IMR-90 (cell line): ENCODE measurements around the gene PYGO2. TPM values are rescaled to one million over a fixed set of nuclear protein-coding genes. Genes with fewer than 3 reads are reported as not detected.

ENCODE experiments used
- ATAC-seq: fragments of 200-7000 bp; cut with Tn5 transposase; 2 replicates; pipeline ENCODE4 v1.9.1; 2020; ENCODE audit warnings: low read depth, mild to moderate bottlenecking, moderate library complexity
- BruUV-seq: library from RNA; stranded (reverse); fragments of 400-500 nt; replicated peaks from 2 replicates; lab custom pipeline; 2021; lab: Mats Ljungman, UMichigan
- CTCF ChIA-PET: fragments of 300-600 bp; formaldehyde crosslinking; extraction: SDS; loops from one replicate; lab custom pipeline; 2021; ENCODE audit warnings: antibody characterized with exemption; lab: Yijun Ruan, JAX
- POLR2A ChIA-PET: fragments of 300-600 bp; sonication (Branson Sonifier 250); formaldehyde crosslinking; loops from one replicate; lab custom pipeline; 2022; ENCODE audit warnings: antibody characterized with exemption; ENCODE audit not compliant: unreplicated experiment; lab: Charles Lee
- DNase-seq: peaks from one replicate; pipeline ENCODE4 v3.0.0; 2013
- H2AFZ ChIP-seq: replicated peaks from 2 replicates; pipeline ENCODE3; 2013; ENCODE audit warnings: low read length, mild to moderate bottlenecking; ENCODE audit not compliant: poor library complexity
- H2AK5ac ChIP-seq: 2 replicates; pipeline ENCODE4 v1.6.1; 2013; ENCODE audit warnings: low read depth, low read length, inconsistent platforms
- H2AK9ac ChIP-seq: replicated peaks from 2 replicates; pipeline ENCODE3; 2013; ENCODE audit warnings: mild to moderate bottlenecking, low read depth, low read length, moderate library complexity; ENCODE audit not compliant: poor library complexity
- H2BK120ac ChIP-seq: 2 replicates; pipeline ENCODE4 v1.6.1; 2013; ENCODE audit warnings: low read depth, low read length, inconsistent platforms
- H2BK15ac ChIP-seq: 3 replicates; pipeline ENCODE4 v1.6.1; 2013; ENCODE audit warnings: low read depth, low read length, inconsistent platforms
- H2BK20ac ChIP-seq: 2 replicates; pipeline ENCODE4 v1.6.1; 2013; ENCODE audit warnings: low read depth, mild to moderate bottlenecking, inconsistent platforms, low read length, moderate library complexity
- H2BK5ac ChIP-seq: 2 replicates; pipeline ENCODE4 v1.6.1; 2013; ENCODE audit warnings: mild to moderate bottlenecking, low read depth, low read length, inconsistent platforms; ENCODE audit not compliant: poor library complexity, severe bottlenecking
- H3K14ac ChIP-seq: replicated peaks from 2 replicates; pipeline ENCODE4 v1.6.1; 2013; ENCODE audit warnings: low read depth, low read length, inconsistent platforms
- H3K18ac ChIP-seq: 2 replicates; pipeline ENCODE4 v1.6.1; 2013; ENCODE audit warnings: low read depth, low read length, control low read depth
- H3K23ac ChIP-seq: 2 replicates; pipeline ENCODE4 v1.6.1; 2013; ENCODE audit warnings: low read depth, low read length, inconsistent platforms
- H3K27ac ChIP-seq: 2 replicates; pipeline ENCODE4 v1.5.1; 2013; ENCODE audit warnings: mild to moderate bottlenecking, control low read depth, low read length; ENCODE audit not compliant: insufficient read depth
- H3K27me3 ChIP-seq: 2 replicates; pipeline ENCODE4 v1.6.1; 2013; ENCODE audit warnings: low read length; ENCODE audit not compliant: control insufficient read depth, insufficient read depth
- H3K36me3 ChIP-seq: 2 replicates; pipeline ENCODE4 v1.6.1; 2013; ENCODE audit warnings: low read length, mixed read lengths; ENCODE audit not compliant: control insufficient read depth, insufficient read depth
- H3K4ac ChIP-seq: 2 replicates; pipeline ENCODE4 v1.6.1; 2013; ENCODE audit warnings: low read depth, low read length, inconsistent platforms
- H3K4me1 ChIP-seq: 2 replicates; pipeline ENCODE4 v1.6.1; 2013; ENCODE audit warnings: low read length, mixed read lengths; ENCODE audit not compliant: control insufficient read depth, insufficient read depth
- H3K4me2 ChIP-seq: 2 replicates; pipeline ENCODE4 v1.6.1; 2013; ENCODE audit warnings: low read depth, mild to moderate bottlenecking, control low read depth, low read length, moderate library complexity
- H3K4me3 ChIP-seq: 2 replicates; pipeline ENCODE4 v1.5.1; 2013; ENCODE audit warnings: low read depth, mild to moderate bottlenecking, control low read depth, low read length, moderate library complexity; ENCODE audit not compliant: insufficient read depth
- H3K56ac ChIP-seq: 2 replicates; pipeline ENCODE4 v1.6.1; 2013; ENCODE audit warnings: low read length, inconsistent platforms; ENCODE audit not compliant: insufficient read depth; ENCODE audit errors: extremely low read depth
- H3K79me1 ChIP-seq, 2 experiments: 2 replicates each; pipeline ENCODE4 v1.6.1; 2013; ENCODE audit warnings: low read length in 2 of 2, inconsistent platforms in 1 of 2, low read depth in 1 of 2
- H3K9ac ChIP-seq: 2 replicates; pipeline ENCODE4 v1.6.1; 2013; ENCODE audit warnings: low read depth, low read length, control low read depth
- H3K9me1 ChIP-seq: 2 replicates; pipeline ENCODE4 v1.6.1; 2013; ENCODE audit warnings: low read length, inconsistent platforms; ENCODE audit not compliant: insufficient read depth
- H3K9me3 ChIP-seq: 2 replicates; pipeline ENCODE4 v1.6.1; 2013; ENCODE audit warnings: low read length; ENCODE audit not compliant: control insufficient read depth, insufficient read depth
- H4K20me1 ChIP-seq: 2 replicates; pipeline ENCODE4 v1.6.1; 2013; ENCODE audit warnings: low read length, inconsistent platforms; ENCODE audit not compliant: insufficient read depth
- H4K5ac ChIP-seq: 2 replicates; pipeline ENCODE4 v1.6.1; 2013; ENCODE audit warnings: mild to moderate bottlenecking, low read depth, low read length, control low read depth
- H4K8ac ChIP-seq, 2 experiments: 2 replicates each; pipeline ENCODE4 v1.6.1; 2013; ENCODE audit warnings: low read depth in 2 of 2, low read length in 2 of 2, control low read depth in 1 of 2, inconsistent platforms in 1 of 2
- H4K91ac ChIP-seq: 2 replicates; pipeline ENCODE4 v1.6.1; 2013; ENCODE audit warnings: low read depth, low read length, inconsistent platforms; ENCODE audit not compliant: insufficient read depth
- BHLHE40 ChIP-seq: fragments of 150-350 bp; IDR thresholded peaks from 2 replicates; pipeline ENCODE4 v1.6.1; 2016; ENCODE audit warnings: mild to moderate bottlenecking, low read depth, low read length
- CHD1 ChIP-seq: IDR thresholded peaks from 2 replicates; pipeline ENCODE4 v1.6.1; 2012; ENCODE audit warnings: low read depth, low read length, improper control_type of control experiment
- CTCF ChIP-seq: conservative IDR thresholded peaks from 2 replicates; pipeline ENCODE4 v1.5.1; 2012; ENCODE audit warnings: mild to moderate bottlenecking, low read depth, low read length, improper control_type of control experiment
- ELK1 ChIP-seq: fragments of 150-350 bp; IDR thresholded peaks from 2 replicates; pipeline ENCODE4 v1.6.1; 2016; ENCODE audit warnings: low read depth, mild to moderate bottlenecking, low read length, moderate library complexity, borderline replicate concordance
- MAZ ChIP-seq: IDR thresholded peaks from 2 replicates; pipeline ENCODE4 v1.6.1; 2012; ENCODE audit warnings: low read depth, mild to moderate bottlenecking, low read length, improper control_type of control experiment, moderate library complexity, borderline replicate concordance
- NFE2L2 ChIP-seq: fragments of 150-350 bp; IDR thresholded peaks from 2 replicates; pipeline ENCODE4 v1.6.1; 2016; ENCODE audit warnings: low read depth, mild to moderate bottlenecking, low read length
- RAD21 ChIP-seq: IDR thresholded peaks from 2 replicates; pipeline ENCODE4 v1.6.1; 2012; ENCODE audit warnings: low read length, improper control_type of control experiment
- RCOR1 ChIP-seq: IDR thresholded peaks from 2 replicates; pipeline ENCODE4 v1.6.1; 2012; ENCODE audit warnings: mild to moderate bottlenecking, low read length, improper control_type of control experiment; ENCODE audit not compliant: insufficient replicate concordance
- RFX5 ChIP-seq: IDR thresholded peaks from 2 replicates; pipeline ENCODE4 v1.8.0; 2012; ENCODE audit warnings: low read depth, mild to moderate bottlenecking, low read length, moderate library complexity
- SMC3 ChIP-seq: fragments of 150-350 bp; IDR thresholded peaks from 2 replicates; pipeline ENCODE4 v1.6.1; 2016; ENCODE audit warnings: low read depth, mild to moderate bottlenecking, antibody characterized with exemption, low read length, moderate library complexity
- WGBS, 2 experiments: methylation state at CpG; one replicate each; pipeline versions ENCODE4 v1.1.5 to v1.1.7; 2013; ENCODE audit warnings: missing lambda C conversion rate in 2 of 2; ENCODE audit not compliant: insufficient read length in 1 of 2; ENCODE audit errors: extremely low coverage in 2 of 2; 5-methylcytosine and 5-hydroxymethylcytosine counted together
- dilution Hi-C: fragments of 300-500 bp; cut with HindIII; formaldehyde crosslinking; loops from one replicate; pipeline ENCODE4 v1.14.3; 2018; ENCODE audit warnings: low sequenced_read_pairs; ENCODE audit not compliant: unreplicated experiment
- in situ Hi-C: fragments of 300-500 bp; cut with MboI; formaldehyde crosslinking; loops from 3 replicates; pipeline ENCODE4 v1.14.3; 2019; ENCODE audit warnings: low sequenced_read_pairs, inconsistent platforms, mixed read lengths
- intact Hi-C: fragments of 100-400 bp; cut with micrococcal nuclease; formaldehyde crosslinking; loops from 2 replicates; pipeline ENCODE4 v1.10.0; 2022
- polyA plus RNA-seq, 3 experiments: library from polyadenylated mRNA; depleted of rRNA; stranded (reverse); fragments of >200 nt; gene quantifications; 2 replicates each; pipeline ENCODE4 v1.2.3, GENCODE V29; 2012; ENCODE audit warnings: low replicate concordance in 1 of 3
- total RNA-seq: library from RNA; depleted of rRNA; stranded (reverse); fragments of >200 nt; gene quantifications from 2 replicates; pipeline ENCODE4 v1.2.3, GENCODE V29; 2012
- TF ChIP-seq, protein P1 (sequence below): fragments of 150-350 bp; IDR thresholded peaks from 2 replicates; pipeline ENCODE4 v1.6.1; 2017; ENCODE audit warnings: mild to moderate bottlenecking, antibody characterized with exemption, low read length, low read depth

The PYGO2 gene
- total and polyA plus RNA-seq, 2 of the 4 experiments (the other 2 are of a cell fraction), result 5.4 to 14.8 TPM

DNA sequence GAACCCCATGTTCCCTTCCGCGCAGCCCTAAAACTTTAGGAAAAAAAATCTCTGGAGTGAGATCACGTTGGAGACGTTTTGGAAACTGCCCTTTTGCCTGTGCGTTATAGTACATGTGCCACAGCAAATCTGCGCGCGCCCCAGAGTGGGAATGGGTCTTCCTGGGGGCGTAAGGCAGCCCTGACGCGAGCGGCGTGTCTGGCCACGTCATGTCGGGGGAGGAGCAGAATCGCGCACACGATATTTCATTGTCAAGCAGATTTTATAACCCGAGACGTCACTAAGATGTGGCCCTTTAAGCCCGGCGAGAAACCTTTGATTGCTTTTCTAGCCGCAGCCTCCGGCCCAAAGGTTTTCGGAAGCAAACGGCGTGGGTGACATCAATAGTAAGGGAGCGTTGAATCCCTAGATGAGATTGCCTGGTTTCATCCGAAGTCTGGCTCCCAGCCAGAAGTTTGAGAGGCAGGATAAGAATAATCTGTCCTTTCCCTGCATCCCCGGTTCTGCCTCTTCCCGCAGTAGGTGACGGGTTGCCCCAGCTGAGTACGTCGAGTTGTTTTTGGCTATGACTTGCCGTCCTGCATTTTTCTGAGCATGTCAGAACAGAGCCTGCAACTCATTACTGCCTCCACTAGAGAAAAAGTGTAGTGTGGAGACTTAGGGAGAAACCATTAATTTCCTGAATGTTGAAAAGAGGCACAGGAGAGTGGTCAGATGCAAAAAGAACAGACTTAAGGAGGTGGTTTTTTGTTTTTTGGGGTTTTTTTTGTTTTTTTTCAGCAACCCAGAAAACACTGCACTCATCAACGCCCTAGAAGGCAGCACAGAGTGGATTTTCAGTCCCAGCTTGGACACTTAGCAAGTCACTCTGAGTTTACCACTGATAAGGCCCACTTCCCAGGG, 24.2 kb downstream of the PYGO2 start:
- dilution Hi-C loops (no loop called here), in situ Hi-C loops (no loop called here), intact Hi-C loops (loop anchor here (1.0 to 2.0 kb wide), 2 partner anchors 63 to 378 kb away; no protein-coding TSS in a partner anchor)
- peak overlapping the region; percentile 93 for H3K14ac ChIP-seq
- H3K9ac ChIP-seq, result peak overlapping the region; percentile 96
- peaks cover 11% of the 10 kb centered on the region; the same call in 1 of the 2 replicates for H3K9me1 ChIP-seq
- peak overlapping the region; percentile 94 for H3K27ac ChIP-seq
- peak overlapping the region; percentile 43 for H3K23ac ChIP-seq
- peak overlapping the region; percentile 56 for H4K5ac ChIP-seq
- H3K79me1 ChIP-seq, result peaks cover 0 to 14% of the 10 kb centered on the region in 2 experiments; a peak in 2 of 4 replicates
- peak overlapping the region; percentile 95 for H2BK20ac ChIP-seq
- 0% methylated on average over 13 of the region's 36 CpGs; no CpG with 5 or more reads in 1 of the 2 experiments for WGBS, 2 experiments
- peak overlapping the region; percentile 80 for H3K18ac ChIP-seq
- CTCF ChIA-PET, result interaction anchor here (1.0 kb wide), 1 partner anchor 19 kb away, joined by 3 read pairs; the partner anchor contains the start of gene PBXIP1
- ATAC-seq, result peak; percentile 85
- H4K20me1 ChIP-seq, result no peaks in the 10 kb centered on the region
- H3K56ac ChIP-seq, result peak overlapping the region; percentile 99
- peak overlapping the region; percentile 71 to 93 for H4K8ac ChIP-seq
- peak overlapping the region; percentile 47 for H2AK9ac ChIP-seq
- peak overlapping the region; percentile 81 for H3K4me2 ChIP-seq
- H2BK120ac ChIP-seq, result peak overlapping the region; percentile 97
- peak overlapping the region; percentile 99 for H2AFZ ChIP-seq
- peak overlapping the region; percentile 95 for H4K91ac ChIP-seq
- DNase-seq, result peak; percentile 97
- peak overlapping the region; percentile 98 for H2BK5ac ChIP-seq
- H3K4ac ChIP-seq, result peak overlapping the region; percentile 90
- peak overlapping the region; percentile 63 for H3K4me3 ChIP-seq
- POLR2A ChIA-PET, result interaction anchor here (1.0 kb wide), 1 partner anchor 19 kb away, joined by 4 read pairs; the partner anchor contains the start of gene PBXIP1
- no peaks in the 10 kb centered on the region for H3K27me3 ChIP-seq
- H3K36me3 ChIP-seq, result no peaks in the 10 kb centered on the region
- peaks cover 2% of the 10 kb centered on the region for H3K4me1 ChIP-seq
- no TSS peak for BruUV-seq
- H2BK15ac ChIP-seq, result peak overlapping the region; percentile 67; the same call in 2 of the 3 replicates
- H3K9me3 ChIP-seq, result no peaks in the 10 kb centered on the region
- H2AK5ac ChIP-seq, result no peak overlapping the region; the same call in 1 of the 2 replicates
- TF ChIP-seq MAZ, result peak; percentile 82
- TF ChIP-seq CHD1, result peak; percentile 98; the same call in 1 of the 2 replicates
- no peak for TF ChIP-seq RCOR1
- TF ChIP-seq SMC3, result no peak
- TF ChIP-seq, protein P1, sequence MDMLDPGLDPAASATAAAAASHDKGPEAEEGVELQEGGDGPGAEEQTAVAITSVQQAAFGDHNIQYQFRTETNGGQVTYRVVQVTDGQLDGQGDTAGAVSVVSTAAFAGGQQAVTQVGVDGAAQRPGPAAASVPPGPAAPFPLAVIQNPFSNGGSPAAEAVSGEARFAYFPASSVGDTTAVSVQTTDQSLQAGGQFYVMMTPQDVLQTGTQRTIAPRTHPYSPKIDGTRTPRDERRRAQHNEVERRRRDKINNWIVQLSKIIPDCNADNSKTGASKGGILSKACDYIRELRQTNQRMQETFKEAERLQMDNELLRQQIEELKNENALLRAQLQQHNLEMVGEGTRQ, result peak; percentile 24; the same call in 1 of the 2 replicates
- peak; percentile 97 for TF ChIP-seq BHLHE40
- TF ChIP-seq ELK1, result no peak
- TF ChIP-seq CTCF, result peak; percentile 13; the same call in 1 of the 2 replicates
- peak; percentile 3; the same call in 1 of the 2 replicates for TF ChIP-seq NFE2L2
- TF ChIP-seq RFX5, result peak; percentile 37; the same call in 1 of the 2 replicates
- no peak for TF ChIP-seq RAD21
